GM23338 (cell line): ENCODE data around the gene CHCHD3. TPM values are rescaled to one million over a fixed set of nuclear protein-coding genes. Genes with fewer than 3 reads are reported as not detected.
"Not testable (repeated sequence)": the region's sequence is repeated elsewhere in the genome, so short reads cannot be mapped to it uniquely, and the experiment has no call there.

Source experiments
- ATAC-seq: fragments of 200-7000 bp; cut with Tn5 transposase; 3 replicates; pipeline ENCODE4 v1.9.1; 2020
- DNase-seq: peaks from one replicate; pipeline ENCODE4 v3.0.0-alpha.2; 2015; ENCODE audit warnings: low spot score
- H2AFZ ChIP-seq: fragments of 200-600 bp; sonication (generic); 2 replicates; pipeline ENCODE4 v1.8.0; 2016; ENCODE audit warnings: antibody characterized with exemption, mild to moderate bottlenecking, moderate library complexity
- H3F3A ChIP-seq: fragments of 200-600 bp; sonication (generic); replicated peaks from 2 replicates; pipeline ENCODE4 v1.8.0; 2017; ENCODE audit warnings: antibody characterized with exemption, mixed run types, low read depth
- H3K27ac ChIP-seq: fragments of 200-600 bp; sonication (generic); 2 replicates; pipeline ENCODE4 v1.6.1; 2016; ENCODE audit warnings: low read depth
- H3K27me3 ChIP-seq: fragments of 200-600 bp; sonication (generic); 2 replicates; pipeline ENCODE4 v1.8.0; 2016; ENCODE audit warnings: mild to moderate bottlenecking, mixed run types, moderate library complexity; ENCODE audit not compliant: insufficient read depth
- H3K36me3 ChIP-seq: fragments of 200-600 bp; sonication (generic); 2 replicates; pipeline ENCODE4 v1.8.0; 2016; ENCODE audit warnings: mild to moderate bottlenecking; ENCODE audit not compliant: insufficient read depth
- H3K4me1 ChIP-seq: fragments of 200-600 bp; sonication (generic); 2 replicates; pipeline ENCODE4 v1.8.0; 2016; ENCODE audit warnings: mild to moderate bottlenecking, moderate library complexity; ENCODE audit not compliant: insufficient read depth
- H3K4me2 ChIP-seq: fragments of 200-600 bp; sonication (generic); 2 replicates; pipeline ENCODE4 v1.7.1; 2017; ENCODE audit warnings: mixed run types
- H3K4me3 ChIP-seq: fragments of 200-600 bp; sonication (generic); 2 replicates; pipeline ENCODE4 v1.6.1; 2016; ENCODE audit warnings: mixed run types
- H3K79me2 ChIP-seq: fragments of 200-600 bp; sonication (generic); replicated peaks from 2 replicates; pipeline ENCODE4 v1.8.0; 2017; ENCODE audit warnings: mild to moderate bottlenecking; ENCODE audit not compliant: insufficient read depth
- H3K9me2 ChIP-seq: fragments of 200-600 bp; sonication (generic); 2 replicates; pipeline ENCODE4 v1.8.0; 2017; ENCODE audit not compliant: insufficient read depth
- H4K20me1 ChIP-seq: fragments of 200-600 bp; sonication (generic); replicated peaks from 2 replicates; pipeline ENCODE4 v1.8.0; 2017; ENCODE audit warnings: mild to moderate bottlenecking; ENCODE audit not compliant: insufficient read depth
- H3K27ac Mint-ChIP-seq: 2 replicates; pipeline ENCODE4 v1.8.0; 2020; ENCODE audit warnings: inconsistent platforms, mild to moderate bottlenecking, moderate library complexity, mixed read lengths
- H3K27me3 Mint-ChIP-seq: 3 replicates; pipeline ENCODE4 v1.8.0; 2022; ENCODE audit warnings: low read depth, mild to moderate bottlenecking, moderate library complexity, mixed read lengths, inconsistent platforms; ENCODE audit not compliant: insufficient read depth, poor library complexity
- H3K36me3 Mint-ChIP-seq: 3 replicates; pipeline ENCODE4 v1.8.0; 2021; ENCODE audit warnings: low read depth, mild to moderate bottlenecking, inconsistent platforms, moderate library complexity, mixed read lengths
- H3K4me1 Mint-ChIP-seq: 3 replicates; pipeline ENCODE4 v1.8.0; 2020; ENCODE audit warnings: mild to moderate bottlenecking, inconsistent platforms, mixed read lengths
- H3K4me3 Mint-ChIP-seq: 3 replicates; pipeline ENCODE4 v1.8.0; 2021; ENCODE audit warnings: moderate library complexity, mild to moderate bottlenecking, inconsistent platforms, mixed read lengths
- H3K9me3 Mint-ChIP-seq: 3 replicates; pipeline ENCODE4 v1.8.0; 2020; ENCODE audit warnings: moderate library complexity, mild to moderate bottlenecking, inconsistent platforms, mixed read lengths
- polyA plus RNA-seq: library from polyadenylated mRNA; unstranded; fragments of >200 nt; fragmentation: Nextera tagmentation; extraction: Ambion mirVana; gene quantifications from 2 replicates; pipeline ENCODE4 v1.2.1, GENCODE V29; 2016
- total RNA-seq: library from RNA; depleted of rRNA; stranded (reverse); fragments of >200 nt; shearing (Covaris generic); gene quantifications from 2 replicates; pipeline ENCODE4 v1.2.3, GENCODE V29; 2014
- TF ChIP-seq, protein P1 (sequence below): fragments of 250-450 bp; sonication (Bioruptor Pico); IDR thresholded peaks from 2 replicates; pipeline ENCODE4 v1.5.0; 2020; ENCODE audit warnings: mild to moderate bottlenecking, moderate library complexity
- TF ChIP-seq, protein P2 (sequence below): IDR thresholded peaks from 2 replicates; pipeline ENCODE4 v1.6.1; 2016; ENCODE audit warnings: antibody characterized with exemption

Gene CHCHD3
- total and polyA plus RNA-seq, 2 experiments from 2014 or later = 107 to 131 TPM

DNA sequence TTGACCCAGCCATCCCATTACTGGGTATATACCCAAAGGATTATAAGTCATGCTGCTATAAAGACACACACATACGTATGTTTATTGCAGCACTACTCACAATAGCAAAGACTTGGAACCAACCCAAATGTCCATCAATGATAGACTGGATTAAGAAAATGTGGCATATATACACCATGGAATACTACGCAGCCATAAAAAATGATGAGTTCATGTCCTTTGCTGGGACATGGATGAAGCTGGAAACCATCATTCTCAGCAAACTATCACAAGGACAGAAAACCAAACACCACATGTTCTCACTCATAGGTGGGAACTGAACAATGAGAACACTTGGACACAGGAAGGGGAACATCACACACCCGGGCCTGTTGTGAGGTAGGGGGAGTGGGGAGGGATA is 179.6 kb downstream of the CHCHD3 start:
- H3K9me3 Mint-ChIP-seq, H2AFZ ChIP-seq, ATAC-seq, H3K27me3 ChIP-seq, H3K4me1 ChIP-seq, H3K9me2 ChIP-seq, H3F3A ChIP-seq, DNase-seq, H3K27ac ChIP-seq, H3K4me3 ChIP-seq, H3K36me3 ChIP-seq, H3K4me2 ChIP-seq, H3K27me3 Mint-ChIP-seq, H3K27ac Mint-ChIP-seq, H3K4me3 Mint-ChIP-seq: not testable (repeated sequence)
- Histone ChIP-seq H3K79me2 (peaks cover 30% of the 10 kb centered on the region), H4K20me1 (0 out of 2 replicates have a peak, but pooled peaks cover 20% of the 10 kb centered on the region)
- Mint-ChIP-seq H3K4me1 (peaks cover 11% of the 10 kb centered on the region), H3K36me3 (peaks cover 32% of the 10 kb centered on the region)

DNA sequence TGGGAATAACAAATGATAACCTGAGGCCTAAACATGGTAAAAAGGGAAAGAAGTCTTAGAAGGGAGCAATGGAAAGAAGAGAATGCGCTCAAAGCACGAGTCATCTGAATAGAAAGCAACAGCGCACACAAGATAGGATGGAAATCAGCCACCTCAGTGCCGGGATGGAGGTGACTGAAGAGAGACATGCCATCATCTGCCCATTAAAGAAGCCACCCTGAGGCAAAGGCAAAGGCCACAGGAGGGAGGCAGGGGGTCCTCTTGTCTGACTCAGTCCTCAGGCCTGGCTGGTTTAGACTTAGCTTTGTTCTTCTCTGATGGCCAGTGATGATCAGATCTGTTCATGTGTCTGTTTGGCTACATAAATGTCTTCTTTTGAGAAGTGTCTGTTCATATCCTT is 180.6 kb downstream of the CHCHD3 start:
- Histone ChIP-seq H3K27me3 (no peaks in the 10 kb centered on the region), H3K4me1 (peaks cover under 1% of the 10 kb centered on the region; the same call in 1 of the 2 replicates), H3K27ac (no peak overlapping the region), H3K4me2 (no peak overlapping the region), H3F3A (no peaks in the 10 kb centered on the region), H3K4me3 (no peak overlapping the region), H4K20me1 (0 out of 2 replicates have a peak, but pooled peaks cover 11% of the 10 kb centered on the region), H3K79me2 (peaks cover 22% of the 10 kb centered on the region), H2AFZ (no peak overlapping the region), H3K9me2 (0 out of 2 replicates have a peak, but pooled peaks cover 3% of the 10 kb centered on the region), H3K36me3 (no peaks in the 10 kb centered on the region)
- no peak overlapping the region for H3K27ac Mint-ChIP-seq
- H3K36me3 Mint-ChIP-seq = peaks cover 34% of the 10 kb centered on the region
- H3K9me3 Mint-ChIP-seq = no peaks in the 10 kb centered on the region
- no peak overlapping the region for H3K4me3 Mint-ChIP-seq
- ATAC-seq (no peak), DNase-seq (no peak)
- H3K27me3 Mint-ChIP-seq = peaks cover 5% of the 10 kb centered on the region
- TF ChIP-seq, protein P1, sequence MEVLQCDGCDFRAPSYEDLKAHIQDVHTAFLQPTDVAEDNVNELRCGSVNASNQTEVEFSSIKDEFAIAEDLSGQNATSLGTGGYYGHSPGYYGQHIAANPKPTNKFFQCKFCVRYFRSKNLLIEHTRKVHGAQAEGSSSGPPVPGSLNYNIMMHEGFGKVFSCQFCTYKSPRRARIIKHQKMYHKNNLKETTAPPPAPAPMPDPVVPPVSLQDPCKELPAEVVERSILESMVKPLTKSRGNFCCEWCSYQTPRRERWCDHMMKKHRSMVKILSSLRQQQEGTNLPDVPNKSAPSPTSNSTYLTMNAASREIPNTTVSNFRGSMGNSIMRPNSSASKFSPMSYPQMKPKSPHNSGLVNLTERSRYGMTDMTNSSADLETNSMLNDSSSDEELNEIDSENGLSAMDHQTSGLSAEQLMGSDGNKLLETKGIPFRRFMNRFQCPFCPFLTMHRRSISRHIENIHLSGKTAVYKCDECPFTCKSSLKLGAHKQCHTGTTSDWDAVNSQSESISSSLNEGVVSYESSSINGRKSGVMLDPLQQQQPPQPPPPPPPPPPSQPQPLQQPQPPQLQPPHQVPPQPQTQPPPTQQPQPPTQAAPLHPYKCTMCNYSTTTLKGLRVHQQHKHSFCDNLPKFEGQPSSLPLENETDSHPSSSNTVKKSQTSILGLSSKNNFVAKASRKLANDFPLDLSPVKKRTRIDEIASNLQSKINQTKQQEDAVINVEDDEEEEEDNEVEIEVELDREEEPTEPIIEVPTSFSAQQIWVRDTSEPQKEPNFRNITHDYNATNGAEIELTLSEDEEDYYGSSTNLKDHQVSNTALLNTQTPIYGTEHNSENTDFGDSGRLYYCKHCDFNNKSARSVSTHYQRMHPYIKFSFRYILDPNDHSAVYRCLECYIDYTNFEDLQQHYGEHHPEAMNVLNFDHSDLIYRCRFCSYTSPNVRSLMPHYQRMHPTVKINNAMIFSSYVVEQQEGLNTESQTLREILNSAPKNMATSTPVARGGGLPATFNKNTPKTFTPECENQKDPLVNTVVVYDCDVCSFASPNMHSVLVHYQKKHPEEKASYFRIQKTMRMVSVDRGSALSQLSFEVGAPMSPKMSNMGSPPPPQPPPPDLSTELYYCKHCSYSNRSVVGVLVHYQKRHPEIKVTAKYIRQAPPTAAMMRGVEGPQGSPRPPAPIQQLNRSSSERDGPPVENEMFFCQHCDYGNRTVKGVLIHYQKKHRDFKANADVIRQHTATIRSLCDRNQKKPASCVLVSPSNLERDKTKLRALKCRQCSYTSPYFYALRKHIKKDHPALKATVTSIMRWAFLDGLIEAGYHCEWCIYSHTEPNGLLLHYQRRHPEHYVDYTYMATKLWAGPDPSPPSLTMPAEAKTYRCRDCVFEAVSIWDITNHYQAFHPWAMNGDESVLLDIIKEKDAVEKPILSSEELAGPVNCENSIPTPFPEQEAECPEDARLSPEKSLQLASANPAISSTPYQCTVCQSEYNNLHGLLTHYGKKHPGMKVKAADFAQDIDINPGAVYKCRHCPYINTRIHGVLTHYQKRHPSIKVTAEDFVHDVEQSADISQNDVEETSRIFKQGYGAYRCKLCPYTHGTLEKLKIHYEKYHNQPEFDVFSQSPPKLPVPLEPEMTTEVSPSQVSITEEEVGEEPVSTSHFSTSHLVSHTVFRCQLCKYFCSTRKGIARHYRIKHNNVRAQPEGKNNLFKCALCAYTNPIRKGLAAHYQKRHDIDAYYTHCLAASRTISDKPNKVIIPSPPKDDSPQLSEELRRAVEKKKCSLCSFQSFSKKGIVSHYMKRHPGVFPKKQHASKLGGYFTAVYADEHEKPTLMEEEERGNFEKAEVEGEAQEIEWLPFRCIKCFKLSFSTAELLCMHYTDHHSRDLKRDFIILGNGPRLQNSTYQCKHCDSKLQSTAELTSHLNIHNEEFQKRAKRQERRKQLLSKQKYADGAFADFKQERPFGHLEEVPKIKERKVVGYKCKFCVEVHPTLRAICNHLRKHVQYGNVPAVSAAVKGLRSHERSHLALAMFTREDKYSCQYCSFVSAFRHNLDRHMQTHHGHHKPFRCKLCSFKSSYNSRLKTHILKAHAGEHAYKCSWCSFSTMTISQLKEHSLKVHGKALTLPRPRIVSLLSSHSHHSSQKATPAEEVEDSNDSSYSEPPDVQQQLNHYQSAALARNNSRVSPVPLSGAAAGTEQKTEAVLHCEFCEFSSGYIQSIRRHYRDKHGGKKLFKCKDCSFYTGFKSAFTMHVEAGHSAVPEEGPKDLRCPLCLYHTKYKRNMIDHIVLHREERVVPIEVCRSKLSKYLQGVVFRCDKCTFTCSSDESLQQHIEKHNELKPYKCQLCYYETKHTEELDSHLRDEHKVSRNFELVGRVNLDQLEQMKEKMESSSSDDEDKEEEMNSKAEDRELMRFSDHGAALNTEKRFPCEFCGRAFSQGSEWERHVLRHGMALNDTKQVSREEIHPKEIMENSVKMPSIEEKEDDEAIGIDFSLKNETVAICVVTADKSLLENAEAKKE (CRISPR knock-in tag) = no peak
- TF ChIP-seq, protein P2, sequence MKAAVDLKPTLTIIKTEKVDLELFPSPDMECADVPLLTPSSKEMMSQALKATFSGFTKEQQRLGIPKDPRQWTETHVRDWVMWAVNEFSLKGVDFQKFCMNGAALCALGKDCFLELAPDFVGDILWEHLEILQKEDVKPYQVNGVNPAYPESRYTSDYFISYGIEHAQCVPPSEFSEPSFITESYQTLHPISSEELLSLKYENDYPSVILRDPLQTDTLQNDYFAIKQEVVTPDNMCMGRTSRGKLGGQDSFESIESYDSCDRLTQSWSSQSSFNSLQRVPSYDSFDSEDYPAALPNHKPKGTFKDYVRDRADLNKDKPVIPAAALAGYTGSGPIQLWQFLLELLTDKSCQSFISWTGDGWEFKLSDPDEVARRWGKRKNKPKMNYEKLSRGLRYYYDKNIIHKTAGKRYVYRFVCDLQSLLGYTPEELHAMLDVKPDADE = no peak
- H3K4me1 Mint-ChIP-seq = peaks cover 2% of the 10 kb centered on the region; the same call in 1 of the 3 replicates
